ENCODE measurements around the gene HRH1. TPM values are rescaled to one million over a fixed set of nuclear protein-coding genes. Genes with fewer than 3 reads are reported as not detected.
A peak's percentile ranks its signal among the peaks of the same experiment; 100 is the strongest.

Gene HRH1
- total RNA-seq, 4 donors from 2014 or later = 4.1 to 8.8 (median 4.4) TPM

DNA sequence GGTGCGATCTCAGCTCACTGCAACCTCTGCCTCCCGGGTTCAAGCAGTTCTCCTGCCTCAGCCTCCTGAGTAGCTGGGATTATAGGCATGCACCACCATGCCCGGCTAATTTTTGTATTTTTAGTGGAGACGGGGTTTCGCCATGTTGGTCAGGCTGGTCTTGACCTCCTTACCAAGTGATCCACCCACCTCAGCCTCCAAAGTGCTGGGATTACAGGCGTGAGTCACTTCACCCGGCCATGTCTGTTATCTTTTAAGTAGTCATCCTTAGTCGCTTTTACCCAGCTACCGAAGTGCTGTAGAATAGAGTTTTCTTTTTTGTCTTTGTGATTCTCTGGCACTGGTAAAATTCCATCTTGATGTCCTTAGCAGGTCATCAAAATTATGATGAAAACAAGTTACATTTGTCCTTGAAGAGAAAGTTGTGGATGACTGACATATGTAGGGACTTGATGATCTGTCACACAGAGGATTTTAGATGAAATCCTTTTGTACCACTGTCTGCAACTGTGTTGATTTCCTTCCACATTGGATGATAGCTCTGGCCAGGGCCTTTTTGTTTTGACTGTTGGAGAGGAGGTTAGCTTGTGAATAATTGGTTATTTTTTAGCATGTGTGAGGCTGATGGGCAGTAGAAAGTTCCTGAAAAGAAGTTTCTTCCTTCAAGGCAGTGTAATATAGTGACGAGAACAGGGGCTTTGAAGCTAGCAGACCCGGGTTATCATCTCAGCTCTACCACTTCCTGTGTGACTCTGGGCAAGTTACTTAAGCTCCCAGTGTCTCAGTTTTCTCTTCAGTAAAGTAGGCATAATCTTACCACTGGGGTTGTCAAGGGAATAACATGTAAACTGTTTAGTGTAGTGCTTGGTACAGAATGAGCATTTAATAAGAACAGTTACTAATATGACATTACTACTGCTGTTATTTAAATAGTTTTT, 136.7 kb downstream of the HRH1 start:
- intact Hi-C loops (cut with DNase I) = no loop called here
- H3K27me3 ChIP-seq = no peaks in the 10 kb centered on the region
- no peak overlapping the region for H3K4me3 ChIP-seq
- peaks cover 28 to 54% (median 43%) of the 10 kb centered on the region in 3 donors for H3K4me1 ChIP-seq
- peaks cover 0 to 6% (median 0%) of the 10 kb centered on the region in 3 donors for H3K36me3 ChIP-seq
- H3K9me3 ChIP-seq = no peaks in the 10 kb centered on the region
- 75 to 77% methylated on average over 11 of the region's 11 CpGs for WGBS, 2 donors
- TF ChIP-seq POLR2A (IDR thresholded peaks at IDR 0.05) = no peak
- TF ChIP-seq CTCF (IDR thresholded peaks at IDR 0.05) = no peak
- DNase-seq = no peak
- H3K27ac ChIP-seq = peak overlapping the region in 2 of 4 donors; percentile 28 to 85

DNA sequence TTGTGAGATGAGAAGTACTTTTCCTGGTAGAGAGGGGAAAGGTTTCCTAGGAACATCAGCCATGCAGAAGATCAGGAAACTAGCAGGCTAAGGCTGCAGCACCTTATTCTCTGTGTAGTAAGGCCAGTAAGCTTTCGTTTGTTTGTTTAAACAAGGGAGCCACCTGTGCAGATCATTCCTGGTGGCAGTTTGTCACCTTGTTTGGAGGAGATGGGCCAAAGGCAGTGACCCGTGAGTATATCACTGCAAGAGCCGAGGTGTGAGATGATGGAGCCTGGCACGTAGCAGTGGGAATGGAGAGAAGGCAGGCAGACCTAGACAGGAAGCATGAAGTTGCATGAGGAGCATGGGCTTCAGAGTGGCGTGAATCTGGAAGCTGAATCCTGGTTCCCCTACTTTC, 137.5 kb downstream of the HRH1 start:
- no peak for TF ChIP-seq CTCF (IDR thresholded peaks at IDR 0.05)
- no peak for TF ChIP-seq POLR2A (IDR thresholded peaks at IDR 0.05)
- peaks cover 0 to 6% (median 0%) of the 10 kb centered on the region in 3 donors for H3K36me3 ChIP-seq
- WGBS, 2 donors = 79 to 92% methylated on average over 5 of the region's 5 CpGs
- peaks cover 28 to 47% (median 40%) of the 10 kb centered on the region in 3 donors for H3K4me1 ChIP-seq
- no peak for DNase-seq
- no peak overlapping the region for H3K4me3 ChIP-seq
- no peaks in the 10 kb centered on the region for H3K27me3 ChIP-seq
- H3K9me3 ChIP-seq = no peaks in the 10 kb centered on the region
- H3K27ac ChIP-seq = peak overlapping the region in 2 of 4 donors; percentile 26 to 28
- intact Hi-C loops (cut with DNase I) = no loop called here

- WGBS, 2 donors = 88 to 96% methylated on average over 3 to 4 of the region's 4 CpGs
- DNase-seq = no peak
- TF ChIP-seq CTCF (IDR thresholded peaks at IDR 0.05) (no peak), POLR2A (IDR thresholded peaks at IDR 0.05) (no peak)
- H3K4me3 ChIP-seq = no peak overlapping the region
- H3K36me3 ChIP-seq = peaks cover 0 to 47% (median 9%) of the 10 kb centered on the region in 3 donors
- H3K9me3 ChIP-seq = no peaks in the 10 kb centered on the region
- H3K27ac ChIP-seq = no peak overlapping the region
- H3K4me1 ChIP-seq = no peaks in the 10 kb centered on the region
- intact Hi-C loops (cut with DNase I) = no loop called here
- H3K27me3 ChIP-seq = no peaks in the 10 kb centered on the region
Observed at GRCh38 chr3:11297126-11297525, 142.8 kb downstream of the HRH1 start.

DNA sequence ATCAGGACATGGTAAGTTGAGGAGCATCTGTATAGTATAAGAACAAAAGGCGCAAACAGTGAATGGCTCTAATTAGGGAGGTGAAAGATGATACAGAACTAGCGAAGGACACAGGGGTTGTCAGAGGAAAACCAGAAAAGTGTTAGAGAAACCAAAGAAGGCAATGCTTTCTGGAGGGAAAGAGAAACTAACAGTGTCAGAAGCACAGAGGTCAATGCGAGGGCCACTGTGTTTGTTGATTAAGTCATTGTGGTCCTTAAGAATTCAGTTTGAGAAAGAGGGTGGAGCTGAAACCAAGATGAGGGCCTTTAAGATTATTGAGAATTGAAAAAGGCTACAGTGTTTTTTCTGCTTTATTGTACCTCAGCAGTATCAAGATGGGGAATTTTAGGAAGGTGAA, 146.7 kb downstream of the HRH1 start:
- peaks cover 0 to 5% (median 0%) of the 10 kb centered on the region in 3 donors for H3K4me1 ChIP-seq
- intact Hi-C loops (cut with DNase I) = no loop called here
- no peak for DNase-seq
- H3K4me3 ChIP-seq = no peak overlapping the region
- H3K27ac ChIP-seq = no peak overlapping the region
- TF ChIP-seq POLR2A (IDR thresholded peaks at IDR 0.05) (no peak), CTCF (IDR thresholded peaks at IDR 0.05) (no peak)
- 90 to 95% methylated on average over 3 of the region's 3 CpGs for WGBS, 2 donors
- H3K27me3 ChIP-seq = no peaks in the 10 kb centered on the region
- no peaks in the 10 kb centered on the region for H3K9me3 ChIP-seq
- H3K36me3 ChIP-seq = peaks cover 0 to 81% (median 9%) of the 10 kb centered on the region in 3 donors

DNA sequence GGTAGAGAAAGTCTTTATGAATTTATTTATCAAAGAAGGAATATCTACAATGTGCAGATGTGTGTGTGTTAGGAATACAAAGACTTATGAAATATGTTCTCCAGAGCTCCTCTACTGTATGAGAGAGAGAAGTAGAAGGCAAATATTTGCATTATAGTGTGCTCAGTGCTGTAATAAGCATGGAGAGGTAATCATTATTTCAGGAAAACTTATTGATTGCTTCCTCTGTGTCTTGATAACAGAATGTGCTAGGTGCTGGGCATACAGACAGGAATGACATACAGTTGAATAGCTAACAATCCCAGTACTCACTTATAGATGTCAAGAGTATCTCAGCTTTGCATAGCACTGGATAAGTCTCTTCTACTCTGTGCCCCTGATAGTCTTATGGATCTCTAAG, 148.2 kb downstream of the HRH1 start:
- no peak for TF ChIP-seq POLR2A (IDR thresholded peaks at IDR 0.05)
- no peak for TF ChIP-seq CTCF (IDR thresholded peaks at IDR 0.05)
- peaks cover 0 to 5% (median 0%) of the 10 kb centered on the region in 3 donors for H3K4me1 ChIP-seq
- no peak overlapping the region for H3K27ac ChIP-seq
- no peak overlapping the region for H3K4me3 ChIP-seq
- intact Hi-C loops (cut with DNase I) = no loop called here
- DNase-seq = no peak
- no peaks in the 10 kb centered on the region for H3K9me3 ChIP-seq
- H3K27me3 ChIP-seq = no peaks in the 10 kb centered on the region
- H3K36me3 ChIP-seq = peaks cover 5 to 95% (median 15%) of the 10 kb centered on the region in 3 donors

Measured in esophagus squamous epithelium (tissue), 5 donors.